GM10847 (cell line): ENCODE data around the gene ELOVL1.

Experiments used
- POLR2A ChIP-seq: IDR thresholded peaks from 2 replicates; pipeline ENCODE4 v1.6.1; 2011; ENCODE audit not compliant: insufficient read length; ENCODE audit errors: extremely low read depth

The ELOVL1 gene

GRCh38 chr1:43348809-43349593 is 18.8 kb downstream of the ELOVL1 start:
- TF ChIP-seq POLR2A = peak; percentile 11

- TF ChIP-seq POLR2A = no peak
These were observed 19.4 kb downstream of the ELOVL1 start for GRCh38 chr1:43348343-43348808.

GRCh38 chr1:43346636-43347035 is 21.2 kb downstream of the ELOVL1 start:
- no peak for TF ChIP-seq POLR2A

GRCh38 chr1:43345120-43345519 is 22.7 kb downstream of the ELOVL1 start:
- no peak for TF ChIP-seq POLR2A

GRCh38 chr1:43344267-43344850 is 23.5 kb downstream of the ELOVL1 start:
- TF ChIP-seq POLR2A = no peak

GRCh38 chr1:43340559-43340958 is 27.3 kb downstream of the ELOVL1 start:
- no peak for TF ChIP-seq POLR2A

- TF ChIP-seq POLR2A = no peak
These were observed 28.1 kb downstream of the ELOVL1 start for GRCh38 chr1:43339584-43340232.

GRCh38 chr1:43338001-43338400 is 29.8 kb downstream of the ELOVL1 start:
- TF ChIP-seq POLR2A = no peak

- TF ChIP-seq POLR2A = no peak
These were observed 30.2 kb downstream of the ELOVL1 start, which contains the start of gene MPL for GRCh38 chr1:43337588-43337987. TSS of gene MPL (plus strand) at chr1:43337818. CDS start at chr1:43337849, 31 bp downstream.

GRCh38 chr1:43334453-43335205 is 33.2 kb downstream of the ELOVL1 start:
- no peak for TF ChIP-seq POLR2A

GRCh38 chr1:43331688-43332087 is 36.1 kb downstream of the ELOVL1 start:
- TF ChIP-seq POLR2A = no peak

- TF ChIP-seq POLR2A = no peak
These were observed 37.6 kb downstream of the ELOVL1 start for GRCh38 chr1:43329995-43330751.

GRCh38 chr1:43327549-43328292 is 40.1 kb downstream of the ELOVL1 start:
- TF ChIP-seq POLR2A = no peak

- TF ChIP-seq POLR2A = no peak
These were observed 42.4 kb downstream of the ELOVL1 start for GRCh38 chr1:43325381-43325780.

- TF ChIP-seq POLR2A = no peak
These were observed 43.0 kb downstream of the ELOVL1 start for GRCh38 chr1:43324810-43325209.
